Bone marrow (tissue), 2 donors: ENCODE measurements around the gene MON2.
"Not testable (repeated sequence)": the region's sequence is repeated elsewhere in the genome, so short reads cannot be mapped to it uniquely, and the experiment has no call there.

Experiments
- DNase-seq, 2 donors: peaks; one replicate each; lab custom pipeline; 2025; lab: John Stamatoyannopoulos, UW

Gene MON2

DNA sequence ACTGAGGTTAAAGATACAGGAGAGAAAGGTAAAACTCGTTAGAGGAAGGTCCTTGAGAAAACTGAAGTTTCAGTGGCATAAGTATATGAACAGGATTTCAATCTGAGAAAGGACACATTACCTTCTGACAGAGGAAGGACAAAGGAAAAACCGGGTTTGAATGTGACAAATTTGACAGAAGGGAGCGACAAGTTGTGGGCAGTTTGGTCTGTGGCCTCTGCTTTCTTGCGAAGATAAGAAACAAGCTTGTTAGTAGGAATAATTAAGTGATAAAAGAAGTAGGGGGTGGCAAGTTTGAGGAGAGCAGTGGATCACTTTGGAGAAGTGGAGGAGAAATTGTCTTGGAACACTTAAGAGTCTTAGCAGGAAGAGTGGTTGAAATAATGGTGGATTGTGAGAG is 5.1 kb downstream of the MON2 start:
- no peak for DNase-seq

DNA sequence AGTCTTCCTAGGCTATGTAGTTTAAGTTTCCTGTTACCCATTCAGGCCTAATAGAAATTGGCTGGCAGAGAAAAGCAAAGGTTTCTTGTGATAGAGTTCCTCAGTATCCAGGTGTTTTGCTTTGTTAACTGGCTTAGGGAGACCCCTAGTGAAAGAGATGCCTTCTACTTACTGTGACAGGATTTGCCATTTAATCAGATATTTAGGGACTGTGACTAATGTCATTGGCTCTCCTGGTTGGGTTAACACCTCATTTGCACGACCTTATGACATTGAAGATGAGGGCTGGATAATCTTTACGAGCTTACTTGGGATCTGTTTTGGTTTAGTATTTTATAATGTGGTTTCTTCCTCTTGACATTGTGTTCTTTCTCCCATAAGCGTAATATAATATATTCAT is 5.8 kb downstream of the MON2 start:
- DNase-seq: no peak

DNA sequence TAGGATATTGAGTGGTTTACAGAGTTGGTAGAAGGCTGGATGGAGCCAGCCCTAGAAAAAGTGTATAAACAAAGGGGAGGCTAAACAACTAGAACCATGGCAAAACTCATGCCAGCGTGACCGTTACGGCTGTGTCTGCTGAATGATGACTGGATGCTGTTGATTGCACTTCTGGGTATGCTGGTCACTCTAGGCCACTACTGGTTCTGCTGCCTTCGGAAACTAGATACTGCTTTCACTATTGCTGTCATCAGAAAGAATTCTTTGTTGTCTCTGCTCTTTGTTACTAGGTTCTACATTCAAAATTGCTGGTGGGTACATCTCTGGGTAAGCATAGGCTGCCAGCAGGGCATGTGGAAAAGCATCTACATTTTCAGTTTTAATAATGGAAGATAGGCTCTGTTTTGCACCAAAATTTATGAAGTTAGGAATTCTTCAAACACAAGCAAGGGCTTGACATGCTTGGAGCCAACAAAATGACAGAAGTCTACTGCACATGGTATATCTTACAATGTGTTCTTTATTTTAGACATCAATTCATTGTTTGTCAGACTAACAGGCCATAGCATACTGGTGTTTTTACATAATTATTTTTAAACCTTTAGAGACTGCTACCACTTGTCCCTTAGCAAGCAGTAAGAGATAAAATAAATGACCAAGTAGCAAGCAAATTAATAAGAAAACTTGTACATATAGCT is 15.4 kb downstream of the MON2 start:
- no peak for DNase-seq

DNA sequence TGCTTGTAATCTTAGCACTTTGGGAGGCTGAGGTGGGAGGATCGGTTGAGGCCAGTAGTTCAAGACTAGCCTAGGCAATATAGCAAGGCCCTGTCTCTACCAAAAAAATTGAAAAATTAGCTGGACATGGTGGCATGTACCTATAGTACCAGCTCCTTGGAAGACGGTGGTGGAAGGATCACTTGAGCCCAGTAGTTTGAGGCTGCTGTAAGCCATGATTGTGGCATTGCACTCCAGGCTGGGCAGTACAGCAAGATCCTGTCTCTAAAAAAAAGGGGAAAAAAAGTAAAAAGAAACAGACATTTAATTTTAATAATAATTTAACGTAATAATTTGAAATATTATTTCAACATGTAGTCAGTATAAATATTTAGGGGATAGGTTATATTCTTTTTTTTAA is 16.1 kb downstream of the MON2 start:
- no peak for DNase-seq

DNA sequence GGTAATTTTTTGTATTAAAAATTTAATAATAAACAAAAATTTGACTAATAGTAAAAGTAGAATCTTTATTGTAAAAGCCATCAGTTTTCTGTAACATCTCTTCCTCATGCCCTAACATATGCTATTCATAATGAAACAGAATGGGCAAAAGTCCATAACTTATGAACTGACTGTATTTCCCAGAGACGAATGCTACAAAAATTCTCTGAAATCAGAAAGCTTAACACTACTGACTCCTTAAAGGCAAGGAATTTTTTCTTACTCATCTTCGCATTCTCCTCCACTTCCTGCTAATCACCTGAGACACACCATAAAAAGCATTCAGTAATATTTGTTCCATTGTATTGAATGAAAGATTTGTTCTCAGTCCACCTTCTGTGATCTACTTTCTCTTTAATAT is 17.6 kb downstream of the MON2 start:
- no peak for DNase-seq

DNA sequence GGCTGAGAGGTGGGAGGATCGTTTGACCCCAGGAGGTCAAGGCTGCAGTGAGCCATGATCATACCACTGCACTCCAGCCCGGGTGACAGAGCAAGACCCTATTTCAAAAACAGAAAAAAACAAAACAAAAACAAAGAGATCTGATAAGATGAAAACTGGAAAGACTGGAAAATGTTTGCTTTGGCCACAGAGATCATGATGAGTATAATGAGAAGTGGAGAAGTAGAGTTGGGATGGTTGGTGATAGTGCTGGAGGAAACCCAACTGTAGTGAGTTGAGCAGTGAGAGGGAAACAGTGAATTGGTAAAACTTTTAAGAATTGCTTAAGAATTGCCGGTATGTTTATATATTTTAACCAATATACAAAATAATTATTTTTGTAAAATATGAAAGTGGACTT is 39.2 kb downstream of the MON2 start:
- DNase-seq: no peak

DNA sequence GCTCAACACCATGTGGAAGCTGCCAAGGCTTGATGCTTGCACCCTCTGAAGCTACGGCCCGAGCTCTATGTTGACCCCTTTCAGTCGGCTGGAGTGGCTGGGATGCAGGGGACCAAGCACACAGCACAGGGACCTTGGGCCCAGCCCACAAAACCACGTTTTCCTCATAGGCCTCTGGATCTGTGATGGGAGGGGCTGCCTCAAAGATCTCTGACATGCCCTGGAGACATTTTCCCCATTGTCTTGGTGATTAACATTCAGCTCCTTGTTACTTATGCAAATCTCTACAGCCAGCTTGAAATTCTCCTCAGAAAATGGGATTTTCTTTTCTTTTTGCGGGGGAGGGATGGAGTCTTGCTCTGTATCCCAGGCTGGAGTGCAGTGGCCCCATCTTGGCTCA is 46.3 kb downstream of the MON2 start:
- DNase-seq: no peak

DNA sequence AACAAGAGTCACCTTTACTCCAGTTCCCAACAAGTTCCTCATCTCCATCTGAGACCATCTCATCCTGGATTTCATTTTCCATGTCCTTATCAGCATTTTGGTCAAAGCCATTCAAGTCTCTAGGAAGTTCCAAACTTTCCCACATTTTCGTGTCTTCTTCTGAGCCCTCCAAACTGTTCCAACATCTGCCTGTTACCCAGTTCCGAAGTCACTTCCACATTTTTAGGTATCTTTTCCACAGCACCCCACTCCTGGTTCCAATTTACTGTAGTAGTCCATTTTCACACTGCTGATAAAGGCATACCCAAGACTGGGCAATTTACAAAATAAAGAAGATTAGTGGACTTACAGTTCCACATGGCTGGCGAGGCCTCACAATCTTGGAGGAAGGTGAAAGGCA is 47.5 kb downstream of the MON2 start:
- DNase-seq: not testable (repeated sequence)

DNA sequence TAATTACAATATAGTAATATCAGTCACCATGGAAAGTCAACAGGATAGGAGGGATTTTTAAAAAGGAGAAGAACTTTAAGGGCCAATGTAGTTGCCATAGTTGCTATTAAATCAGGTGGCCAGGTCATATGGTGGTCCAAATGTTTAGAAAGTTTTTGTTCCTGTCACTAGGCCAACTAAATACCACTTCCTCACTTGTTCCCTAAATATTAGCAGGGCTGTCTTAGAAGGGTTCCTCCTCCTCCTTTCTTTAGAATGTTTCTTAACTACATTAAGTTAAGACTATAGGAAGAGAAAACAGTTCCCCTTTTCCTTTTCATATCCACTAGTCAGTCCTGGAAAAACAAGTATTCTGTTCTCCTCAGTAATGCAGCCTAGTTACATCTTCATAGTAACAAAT is 50.3 kb downstream of the MON2 start:
- DNase-seq: peak in 1 of 2 donors; percentile 48

DNA sequence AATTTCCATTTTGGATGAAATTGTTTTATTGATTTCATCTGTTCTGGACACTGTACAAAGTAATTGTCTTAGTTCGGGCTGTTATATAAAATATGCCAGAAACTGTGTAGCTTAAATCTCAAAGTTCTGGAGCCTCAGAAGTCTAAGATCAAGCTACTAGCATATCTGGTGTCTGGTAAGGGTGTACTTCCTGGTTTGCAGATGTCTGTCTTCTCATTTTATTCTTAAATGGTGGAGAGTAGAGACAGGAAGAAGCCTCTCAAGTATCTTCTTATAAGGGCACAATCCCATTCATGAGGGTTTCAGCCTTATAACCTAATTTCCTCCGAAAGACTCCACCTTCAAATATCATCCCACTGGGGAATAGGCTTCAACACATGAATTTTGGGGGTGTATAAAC is 51.3 kb downstream of the MON2 start:
- DNase-seq: no peak

DNA sequence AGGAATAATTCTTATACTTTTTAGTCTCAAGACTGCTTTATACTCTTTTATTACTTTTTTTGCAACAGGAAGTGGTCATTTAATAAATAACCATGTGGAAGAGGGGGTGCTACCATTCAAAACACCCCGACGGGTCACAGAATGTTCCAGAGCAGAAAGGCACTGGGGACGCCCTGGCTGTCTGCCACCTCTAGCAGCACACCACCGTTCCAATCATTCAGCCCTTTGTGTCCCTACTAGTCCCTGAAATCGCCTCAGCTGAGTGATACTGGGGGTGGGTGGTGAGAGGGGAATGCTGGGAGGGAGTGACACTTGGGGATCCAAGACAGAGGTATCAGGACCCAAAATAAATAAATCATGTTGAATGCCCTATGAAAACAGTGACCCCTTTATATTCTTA is 52.4 kb downstream of the MON2 start:
- no peak for DNase-seq

DNA sequence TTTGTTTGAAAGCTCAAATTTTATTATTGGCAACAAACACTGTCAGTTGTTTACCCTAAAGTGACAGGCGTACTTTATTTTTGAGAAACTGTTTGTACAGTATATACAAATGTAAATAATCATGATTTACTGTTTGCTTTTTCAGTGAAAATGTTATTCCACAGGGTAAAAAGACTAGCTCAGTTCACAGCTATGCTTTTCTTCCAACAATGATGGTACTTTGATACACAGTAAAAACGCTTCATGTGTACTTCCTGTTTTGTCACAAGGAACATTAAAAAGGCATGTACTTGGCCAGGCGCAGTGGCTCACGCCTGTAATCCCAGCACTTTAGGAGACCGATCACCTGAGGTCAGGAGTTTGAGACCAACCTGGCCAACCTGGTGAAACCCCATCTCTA is 53.7 kb downstream of the MON2 start:
- DNase-seq: no peak

DNA sequence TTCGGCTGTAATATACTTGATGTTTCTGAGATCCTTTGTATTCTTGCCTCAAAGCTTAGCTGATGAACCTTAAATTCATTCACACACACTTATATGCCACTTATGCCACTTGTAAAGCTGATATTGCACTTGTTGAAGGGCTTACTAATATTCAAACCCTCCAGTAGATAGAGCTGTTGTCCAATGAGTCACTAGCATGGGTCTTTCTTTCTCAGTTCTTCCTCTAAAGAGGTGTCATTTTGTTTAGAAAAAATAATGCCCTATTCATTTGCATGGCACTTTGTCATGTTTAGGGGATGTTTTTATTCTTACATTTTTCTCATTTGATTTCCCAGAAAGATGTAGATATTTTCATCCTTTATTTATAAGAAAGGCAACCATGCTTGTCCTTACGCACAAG is 56.4 kb downstream of the MON2 start:
- no peak for DNase-seq

DNA sequence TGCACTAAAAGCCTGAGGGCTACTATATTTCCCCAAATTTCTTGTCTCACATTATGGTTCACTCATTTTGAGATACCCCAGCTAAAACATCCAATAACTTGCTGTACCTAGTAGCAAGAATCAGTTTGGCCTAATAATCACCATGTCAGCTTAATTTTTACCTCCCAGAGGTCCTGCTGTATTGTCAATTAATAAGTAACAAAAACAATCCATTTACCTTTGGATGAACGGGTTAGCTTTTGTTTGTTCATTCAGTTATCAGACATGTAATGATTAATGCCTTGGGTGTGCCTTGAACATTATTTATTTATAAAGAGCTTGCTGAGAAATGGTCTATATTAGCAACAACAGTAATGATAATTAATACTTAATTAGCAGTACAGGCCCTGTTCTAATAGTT is 57.0 kb downstream of the MON2 start:
- DNase-seq: no peak

DNA sequence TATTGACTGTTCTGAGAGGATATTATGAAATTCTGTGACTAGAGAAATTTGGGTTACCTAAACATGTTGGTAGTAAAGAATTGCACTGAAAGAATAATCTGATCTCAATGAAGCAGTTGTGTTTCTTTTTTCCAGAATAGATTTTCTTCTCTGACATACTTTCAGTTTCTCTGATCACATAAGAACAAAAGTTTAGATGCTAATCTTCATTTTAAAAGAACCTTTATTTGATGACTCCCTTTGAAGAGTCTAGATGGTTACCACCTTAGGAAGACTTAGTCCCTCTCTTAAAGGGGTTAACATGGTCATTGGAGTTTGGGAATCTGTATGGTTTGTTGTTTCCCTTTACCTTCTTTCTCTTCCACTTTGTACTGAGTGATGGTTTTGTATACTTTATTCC is 58.6 kb downstream of the MON2 start:
- DNase-seq: no peak

DNA sequence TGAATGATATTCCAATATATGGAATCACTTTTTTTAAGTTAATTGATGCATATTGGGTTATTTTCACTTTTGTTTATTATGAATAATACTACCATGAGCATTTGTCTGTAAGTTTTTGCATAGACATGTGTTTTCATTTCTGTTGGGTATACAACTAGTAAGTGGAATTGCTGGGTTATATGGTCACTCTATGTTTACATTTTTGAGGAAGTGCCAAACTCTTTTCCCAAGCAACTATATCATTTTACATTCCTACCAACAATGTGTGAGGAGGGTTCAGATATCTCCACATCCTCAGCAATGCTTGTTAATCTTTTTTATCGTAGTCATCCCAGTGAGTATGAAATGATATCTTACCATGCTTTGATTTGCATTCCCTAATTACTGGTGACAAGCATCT is 64.0 kb downstream of the MON2 start:
- no peak for DNase-seq

DNA sequence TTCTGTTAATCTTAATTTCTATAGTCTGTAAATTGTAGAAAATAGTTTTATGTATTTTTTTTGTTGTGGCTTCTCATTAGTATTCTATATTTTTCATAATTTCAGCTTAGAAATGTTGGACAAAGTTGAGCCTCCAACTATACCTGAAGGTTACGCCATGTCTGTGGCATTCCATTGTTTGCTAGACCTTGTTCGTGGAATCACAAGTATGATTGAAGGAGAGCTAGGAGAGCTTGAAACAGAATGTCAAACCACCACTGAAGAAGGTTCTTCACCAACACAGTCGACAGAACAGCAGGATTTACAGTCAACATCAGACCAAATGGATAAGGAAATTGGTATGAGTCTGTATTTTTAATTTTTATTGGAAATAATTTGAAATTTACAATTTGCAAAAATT is 65.7 kb downstream of the MON2 start:
- no peak for DNase-seq

DNA sequence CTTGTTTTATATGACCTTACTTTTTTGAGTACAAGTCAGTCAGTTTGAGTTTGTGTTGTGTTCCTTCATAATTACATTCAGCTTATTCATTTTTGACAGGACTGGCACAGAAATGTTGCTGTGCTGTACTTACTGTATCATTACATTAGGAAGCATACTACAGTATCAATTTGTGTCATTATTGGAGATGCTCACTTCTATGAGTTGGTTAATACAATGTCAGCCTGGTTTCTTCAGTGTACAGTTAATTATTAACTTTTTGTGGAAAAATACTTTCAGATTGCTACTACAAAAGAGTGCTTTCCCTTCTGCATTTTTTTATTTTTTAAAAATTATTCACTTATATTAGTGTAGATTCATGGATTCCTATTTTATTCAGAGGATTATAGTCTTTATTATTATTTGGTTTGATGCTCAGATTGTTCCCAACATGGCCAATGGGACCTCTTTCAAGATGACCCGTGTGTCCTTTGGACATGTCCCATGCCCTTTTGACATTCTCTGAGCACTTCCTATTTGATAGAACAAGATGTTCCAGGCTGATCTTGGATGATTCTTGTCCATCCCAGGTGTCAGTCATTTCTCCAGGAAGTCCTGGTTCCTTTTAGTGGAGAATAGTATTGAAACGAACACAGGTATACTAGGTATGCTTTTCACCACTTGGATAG is 66.6 kb downstream of the MON2 start:
- no peak for DNase-seq

DNA sequence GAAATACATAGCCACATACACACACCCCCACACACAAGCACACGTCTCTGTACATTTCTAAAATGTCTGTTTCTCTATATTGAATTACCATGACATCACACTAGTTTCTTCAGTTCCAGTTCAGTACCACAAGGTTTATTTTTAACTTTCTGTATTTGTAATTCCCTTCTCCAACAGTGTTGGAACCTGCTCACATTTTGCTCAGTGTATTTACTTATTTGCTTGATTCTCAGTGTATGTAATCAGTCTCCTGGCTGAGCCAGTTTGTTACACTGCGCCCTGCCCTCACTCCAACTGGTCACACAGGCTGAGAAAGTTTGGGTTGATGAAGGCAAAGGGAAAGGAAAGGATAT is 67.1 kb downstream of the MON2 start:
- DNase-seq: no peak

DNA sequence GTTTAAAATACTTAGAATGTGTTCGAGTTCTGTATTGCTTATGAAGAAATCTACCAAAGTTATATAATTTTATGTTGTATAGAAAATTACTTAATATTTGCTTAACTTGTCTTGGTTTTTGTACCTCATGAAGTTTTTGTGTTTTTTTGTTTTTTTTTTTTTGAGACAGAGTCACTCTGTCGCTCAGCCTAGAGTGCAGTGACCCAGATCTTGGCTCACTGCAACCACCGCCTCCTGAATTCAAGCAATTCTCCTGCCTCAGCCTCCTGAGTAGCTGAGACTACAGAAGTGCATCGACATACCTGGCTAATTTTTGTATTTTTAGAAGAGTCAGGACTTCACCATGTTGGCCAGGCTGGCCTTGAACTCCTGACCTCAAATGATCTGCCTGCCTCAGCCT is 69.9 kb downstream of the MON2 start:
- DNase-seq: no peak

DNA sequence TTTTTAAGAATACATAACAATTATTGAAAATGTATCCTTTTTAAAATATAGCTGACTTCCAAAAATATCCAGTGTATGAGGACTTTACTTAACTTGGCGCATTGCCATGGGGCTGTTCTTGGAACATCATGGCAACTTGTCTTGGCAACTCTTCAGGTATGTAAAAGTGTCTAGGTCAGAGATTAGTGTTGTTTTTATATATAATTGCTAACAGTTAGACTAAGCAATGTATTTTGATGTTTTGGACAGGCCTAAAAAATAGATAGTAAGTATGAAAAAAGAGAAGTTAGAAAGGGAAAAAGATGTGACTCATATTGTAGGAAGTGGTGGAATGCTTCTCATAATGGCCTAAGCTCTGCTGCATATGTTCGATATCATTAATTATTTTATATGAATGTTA is 70.9 kb downstream of the MON2 start:
- DNase-seq: peak in 1 of 2 donors; percentile 49

DNA sequence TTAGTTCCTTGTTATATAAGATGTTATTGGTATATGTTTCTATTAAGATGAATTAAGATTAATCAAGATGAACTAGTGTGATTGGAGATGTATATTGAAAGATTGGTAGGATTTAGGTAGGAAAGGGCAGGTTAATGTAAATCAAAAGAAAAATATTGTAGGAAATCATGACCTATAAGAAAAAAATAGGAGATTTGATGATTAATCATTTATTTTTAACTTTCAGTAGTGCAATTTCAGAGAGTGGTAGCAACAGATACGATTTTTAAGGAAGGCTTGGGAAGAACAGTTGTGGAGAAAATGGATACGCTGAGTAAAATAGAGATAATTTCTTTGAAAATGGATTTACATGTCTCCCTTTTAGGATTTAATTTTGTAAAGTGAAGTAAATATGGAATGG is 73.7 kb downstream of the MON2 start:
- no peak for DNase-seq

DNA sequence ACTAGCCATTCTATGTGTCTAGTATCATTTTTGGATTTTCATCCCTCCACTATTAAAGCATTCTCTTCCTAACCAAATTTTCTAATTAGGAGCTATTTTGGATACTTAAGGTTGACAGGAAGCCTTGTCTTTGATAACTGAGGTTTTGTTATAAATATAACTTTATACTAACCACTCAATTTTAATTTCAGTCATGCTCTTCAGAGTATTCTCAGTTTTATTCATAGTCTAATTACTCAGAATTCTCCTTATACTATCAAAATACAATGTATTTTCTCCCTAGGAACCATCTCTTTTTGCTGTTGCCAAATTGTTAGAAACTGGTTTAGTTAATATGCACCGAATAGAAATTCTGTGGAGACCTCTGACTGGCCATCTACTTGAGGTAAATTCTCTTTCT is 76.2 kb downstream of the MON2 start:
- DNase-seq: no peak

DNA sequence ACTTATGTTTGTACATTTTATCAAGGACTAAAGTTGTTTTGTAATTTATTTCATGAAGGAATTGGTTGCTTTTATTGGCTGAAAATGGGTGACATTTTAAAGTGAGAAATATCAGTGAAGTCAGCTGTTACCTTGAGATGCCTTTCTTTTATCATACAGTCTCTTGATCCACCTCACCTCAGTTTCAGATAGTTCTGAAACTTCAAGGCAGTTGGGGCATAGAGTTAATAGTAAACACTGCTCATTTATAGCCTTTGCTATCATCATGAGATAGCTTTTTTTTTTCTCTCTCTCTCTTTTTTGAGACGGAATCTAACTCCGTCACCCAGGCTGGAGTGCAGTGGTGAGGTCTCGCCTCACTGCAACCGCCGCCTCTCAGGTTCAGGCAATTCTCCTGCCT is 76.7 kb downstream of the MON2 start:
- DNase-seq: no peak
